Activated CD8-positive, alpha-beta memory T cell treated with anti-CD3 and anti-CD28 coated beads, Interleukin-2, amount 50 U/mL, for 48 hours (primary cell): Measurements from ENCODE around the gene GTPBP3.

Experiments
- DNase-seq: peaks from one replicate; pipeline ENCODE4 v3.0.0-alpha.2; 2020

The GTPBP3 gene

GRCh38 chr19:17327654-17328516 lies 9.5 kb upstream of the GTPBP3 start:
- DNase-seq: peak; percentile 77

- no peak for DNase-seq
Measured at GRCh38 chr19:17328517-17329365, 8.6 kb upstream of the GTPBP3 start.

GRCh38 chr19:17329366-17330261 lies 7.7 kb upstream of the GTPBP3 start:
- no peak for DNase-seq

GRCh38 chr19:17330262-17331044 lies 6.9 kb upstream of the GTPBP3 start:
- DNase-seq: no peak

GRCh38 chr19:17331045-17331558 lies 6.3 kb upstream of the GTPBP3 start:
- DNase-seq: no peak

- no peak for DNase-seq
Measured at GRCh38 chr19:17332360-17332676, 5.0 kb upstream of the GTPBP3 start.

GRCh38 chr19:17332677-17333581 lies 4.4 kb upstream of the GTPBP3 start:
- peak; percentile 67 for DNase-seq

- DNase-seq: peak; percentile 83
Measured at GRCh38 chr19:17333611-17334413, 3.5 kb upstream of the GTPBP3 start.

GRCh38 chr19:17334414-17335409 lies 2.6 kb upstream of the GTPBP3 start, which contains the start of gene ANO8:
ANO8 (minus strand) TSS chr19:17334855; CDS start chr19:17334670, 185 bp downstream.
- DNase-seq: peak; percentile 96

GRCh38 chr19:17335575-17335974 lies 1.8 kb upstream of the GTPBP3 start:
- no peak for DNase-seq

- peak; percentile 76 for DNase-seq
Measured at GRCh38 chr19:17337675-17338432, 501 bp downstream of the GTPBP3 start.

GRCh38 chr19:17338433-17339078 lies 1.2 kb downstream of the GTPBP3 start:
- peak; percentile 54 for DNase-seq

GRCh38 chr19:17339088-17339741 lies 1.9 kb downstream of the GTPBP3 start:
- DNase-seq: peak; percentile 83

- peak; percentile 52 for DNase-seq
Measured at GRCh38 chr19:17340302-17340870, 3.0 kb downstream of the GTPBP3 start.

GRCh38 chr19:17340871-17341357 lies 3.6 kb downstream of the GTPBP3 start:
- no peak for DNase-seq

- no peak for DNase-seq
Measured at GRCh38 chr19:17341386-17341785, 4.0 kb downstream of the GTPBP3 start.
